SK-N-SH treated with all-trans-retinoic acid at 6 μM for 48 hours (cell line): ENCODE data around the gene HSF2.
"Not testable (repeated sequence)": the region's sequence is repeated elsewhere in the genome, so short reads cannot be mapped to it uniquely, and the experiment has no call there.

Experiments
- ATAC-seq: fragments of 200-7000 bp; cut with Tn5 transposase; 3 replicates; pipeline ENCODE4 v1.9.1; 2020; ENCODE audit warnings: mild to moderate bottlenecking, moderate library complexity
- ARNTL ChIP-seq: fragments of 450-650 bp; formaldehyde crosslinking; IDR thresholded peaks from 2 replicates; pipeline ENCODE4 v1.5.0; 2020; ENCODE audit warnings: low read depth, mild to moderate bottlenecking, moderate library complexity, borderline replicate concordance
- BACH2 ChIP-seq: fragments of 250-450 bp; sonication (Bioruptor Pico); IDR thresholded peaks from 2 replicates; pipeline ENCODE4 v1.9.0; 2021; ENCODE audit warnings: mild to moderate bottlenecking, borderline replicate concordance
- CREB5 ChIP-seq: fragments of 250-450 bp; sonication (Bioruptor Pico); IDR thresholded peaks from 2 replicates; pipeline ENCODE4 v1.5.1; 2020; ENCODE audit warnings: low read depth, mild to moderate bottlenecking, moderate library complexity
- ESRRG ChIP-seq: fragments of 250-450 bp; sonication (Bioruptor Pico); IDR thresholded peaks from 2 replicates; pipeline ENCODE4 v1.6.1; 2021; ENCODE audit warnings: mild to moderate bottlenecking
- GLIS3 ChIP-seq: fragments of 250-450 bp; sonication (Bioruptor Pico); IDR thresholded peaks from 2 replicates; pipeline ENCODE4 v1.5.0; 2020; ENCODE audit warnings: mild to moderate bottlenecking, moderate library complexity
- ISL1 ChIP-seq: fragments of 250-450 bp; sonication (Bioruptor Pico); IDR thresholded peaks from 2 replicates; pipeline ENCODE4 v2.1.2; 2022; ENCODE audit warnings: mild to moderate bottlenecking, moderate library complexity
- OSR1 ChIP-seq: fragments of 250-450 bp; sonication (Bioruptor Pico); IDR thresholded peaks from 2 replicates; pipeline ENCODE4 v1.8.0; 2022; ENCODE audit warnings: moderate library complexity, mild to moderate bottlenecking, inconsistent platforms
- PPARA ChIP-seq: fragments of 250-450 bp; sonication (Bioruptor Pico); IDR thresholded peaks from 2 replicates; pipeline ENCODE4 v1.5.0; 2020; ENCODE audit warnings: mild to moderate bottlenecking, borderline replicate concordance
- TCF4 ChIP-seq: fragments of 250-450 bp; sonication (Bioruptor Pico); IDR thresholded peaks from 2 replicates; pipeline ENCODE4 v1.8.0; 2021; ENCODE audit warnings: mild to moderate bottlenecking, moderate library complexity, borderline replicate concordance
- TOX ChIP-seq: fragments of 250-450 bp; sonication (Bioruptor Pico); IDR thresholded peaks from 2 replicates; pipeline ENCODE4 v1.8.0; 2021; ENCODE audit warnings: mild to moderate bottlenecking, moderate library complexity, borderline replicate concordance
- TSHZ2 ChIP-seq: fragments of 250-450 bp; sonication (Bioruptor Pico); IDR thresholded peaks from 2 replicates; pipeline ENCODE4 v1.5.0; 2020; ENCODE audit warnings: mild to moderate bottlenecking, moderate library complexity
- ZC3H10 ChIP-seq: fragments of 250-450 bp; sonication (Bioruptor Pico); IDR thresholded peaks from 2 replicates; pipeline ENCODE4 v1.5.1; 2021; ENCODE audit warnings: mild to moderate bottlenecking, moderate library complexity
- ZFP3 ChIP-seq: fragments of 250-450 bp; sonication (Bioruptor Pico); IDR thresholded peaks from 2 replicates; pipeline ENCODE4 v1.5.0; 2020; ENCODE audit warnings: mild to moderate bottlenecking, moderate library complexity
- ZFP30 ChIP-seq: fragments of 450-650 bp; formaldehyde crosslinking; IDR thresholded peaks from 2 replicates; pipeline ENCODE4 v1.5.0; 2022; ENCODE audit warnings: mild to moderate bottlenecking, moderate library complexity
- ZNF565 ChIP-seq: fragments of 450-650 bp; formaldehyde crosslinking; conservative IDR thresholded peaks from 2 replicates; pipeline ENCODE4 v1.5.0; 2020; ENCODE audit warnings: low read depth, mild to moderate bottlenecking, moderate library complexity
- ZNF70 ChIP-seq: fragments of 450-650 bp; formaldehyde crosslinking; IDR thresholded peaks from 2 replicates; pipeline ENCODE4 v1.5.0; 2020; ENCODE audit warnings: mild to moderate bottlenecking, moderate library complexity
- ZNF8 ChIP-seq: fragments of 450-650 bp; formaldehyde crosslinking; IDR thresholded peaks from 2 replicates; pipeline ENCODE4 v1.5.0; 2020; ENCODE audit warnings: mild to moderate bottlenecking, moderate library complexity
- TF ChIP-seq, protein P1 (sequence below): fragments of 250-450 bp; sonication (Bioruptor Pico); IDR thresholded peaks from 2 replicates; pipeline ENCODE4 v1.8.0; 2021; ENCODE audit warnings: low read depth, mild to moderate bottlenecking, moderate library complexity, borderline replicate concordance

HSF2 gene

GRCh38 chr6:122454673-122455072, 55.2 kb downstream of the HSF2 start:
- TF ChIP-seq, protein P1, sequence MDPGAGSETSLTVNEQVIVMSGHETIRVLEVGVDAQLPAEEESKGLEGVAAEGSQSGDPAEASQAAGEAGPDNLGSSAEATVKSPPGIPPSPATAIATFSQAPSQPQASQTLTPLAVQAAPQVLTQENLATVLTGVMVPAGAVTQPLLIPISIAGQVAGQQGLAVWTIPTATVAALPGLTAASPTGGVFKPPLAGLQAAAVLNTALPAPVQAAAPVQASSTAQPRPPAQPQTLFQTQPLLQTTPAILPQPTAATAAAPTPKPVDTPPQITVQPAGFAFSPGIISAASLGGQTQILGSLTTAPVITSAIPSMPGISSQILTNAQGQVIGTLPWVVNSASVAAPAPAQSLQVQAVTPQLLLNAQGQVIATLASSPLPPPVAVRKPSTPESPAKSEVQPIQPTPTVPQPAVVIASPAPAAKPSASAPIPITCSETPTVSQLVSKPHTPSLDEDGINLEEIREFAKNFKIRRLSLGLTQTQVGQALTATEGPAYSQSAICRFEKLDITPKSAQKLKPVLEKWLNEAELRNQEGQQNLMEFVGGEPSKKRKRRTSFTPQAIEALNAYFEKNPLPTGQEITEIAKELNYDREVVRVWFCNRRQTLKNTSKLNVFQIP (CRISPR knock-in tag): no peak
- TF ChIP-seq TCF4 (CRISPR knock-in tag) (no peak), ISL1 (CRISPR knock-in tag) (no peak), BACH2 (CRISPR knock-in tag) (no peak), CREB5 (CRISPR knock-in tag) (no peak)
- ATAC-seq: no peak

GRCh38 chr6:122455116-122455515, 55.7 kb downstream of the HSF2 start:
- not testable (repeated sequence) for ATAC-seq

- ATAC-seq: no peak
- TF ChIP-seq TOX: no peak
- TF ChIP-seq ISL1 (CRISPR knock-in tag): no peak
- TF ChIP-seq ZC3H10 (CRISPR knock-in tag): no peak
- TF ChIP-seq ZNF565 (CRISPR knock-in tag): no peak
- no peak for TF ChIP-seq ESRRG
- no peak for TF ChIP-seq ZNF8
- no peak for TF ChIP-seq TSHZ2
- no peak for TF ChIP-seq BACH2 (CRISPR knock-in tag)
- no peak for TF ChIP-seq ZFP3 (CRISPR knock-in tag)
- no peak for TF ChIP-seq ZNF70 (CRISPR knock-in tag)
- TF ChIP-seq ZFP30 (CRISPR knock-in tag): no peak
- TF ChIP-seq PPARA (CRISPR knock-in tag): no peak
Measured at GRCh38 chr6:122458087-122458486, 58.6 kb downstream of the HSF2 start.

- no peak for TF ChIP-seq OSR1 (CRISPR knock-in tag)
- no peak for TF ChIP-seq ZC3H10 (CRISPR knock-in tag)
- TF ChIP-seq ISL1 (CRISPR knock-in tag): no peak
- no peak for TF ChIP-seq TSHZ2
- TF ChIP-seq ZFP30 (CRISPR knock-in tag): no peak
- no peak for TF ChIP-seq PPARA (CRISPR knock-in tag)
- TF ChIP-seq TOX: no peak
- no peak for TF ChIP-seq ARNTL (CRISPR knock-in tag)
- TF ChIP-seq GLIS3 (CRISPR knock-in tag): no peak
- TF ChIP-seq ESRRG: no peak
- no peak for ATAC-seq
Measured at GRCh38 chr6:122459240-122459639, 59.8 kb downstream of the HSF2 start.

DNA sequence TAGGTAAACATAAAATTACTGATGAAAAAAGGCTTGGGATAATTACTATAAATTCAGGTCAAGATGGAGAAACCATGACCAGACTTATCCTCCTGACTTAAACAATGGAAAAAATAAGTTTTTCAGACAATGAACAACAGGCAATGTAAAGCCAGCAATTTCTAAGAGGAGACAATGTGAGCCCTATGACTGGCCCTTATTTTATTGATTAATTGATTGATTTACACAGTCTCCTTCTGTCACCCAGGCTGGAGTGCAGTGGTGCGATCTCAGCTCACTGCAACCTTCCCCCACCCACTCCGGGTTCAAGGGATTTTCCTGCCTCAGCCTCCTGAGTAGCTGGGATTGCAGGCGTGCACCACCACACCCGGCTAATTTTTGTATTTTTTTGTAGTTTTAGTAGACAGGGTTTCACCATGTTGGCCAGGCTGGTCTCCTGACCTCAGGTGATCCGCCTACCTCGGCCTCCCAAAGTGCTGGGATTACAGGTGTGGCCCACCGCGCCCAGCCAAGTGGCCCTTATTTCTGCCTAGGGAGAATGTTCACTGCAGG, 60.5 kb downstream of the HSF2 start:
- not testable (repeated sequence) for ATAC-seq
